ENCODE results near the gene IMP3.

The IMP3 gene

GRCh38 chr15:75625542-75626347 lies 14.3 kb downstream of the IMP3 start, which contains the start of gene SNUPN:
TSS of gene SNUPN (minus strand) at chr15:75625725. CDS start at chr15:75621051, 4,674 bp downstream.
- Mint-ChIP-seq H3K9me3 (no peaks in the 10 kb centered on the region), H3K27me3 (ENCODE audit: low read depth) (no peaks in the 10 kb centered on the region), H3K4me1 (ENCODE audit: low read depth) (peaks cover 27% of the 10 kb centered on the region), H3K27ac (peak within 1 kb of the TSS; percentile 95), H3K4me3 (peak within 1 kb of the TSS; percentile 89), H3K36me3 (ENCODE audit: low read depth) (peaks cover 6% of the 10 kb centered on the region)

GRCh38 chr15:75622505-75622904 lies 17.5 kb downstream of the IMP3 start:
- H3K4me1 Mint-ChIP-seq (ENCODE audit: low read depth), result peaks cover 30% of the 10 kb centered on the region
- no peaks in the 10 kb centered on the region for H3K27me3 Mint-ChIP-seq (ENCODE audit: low read depth)
- no peaks in the 10 kb centered on the region for H3K9me3 Mint-ChIP-seq
- H3K27ac Mint-ChIP-seq, result no peak overlapping the region
- peaks cover 14% of the 10 kb centered on the region for H3K36me3 Mint-ChIP-seq (ENCODE audit: low read depth)
- H3K4me3 Mint-ChIP-seq, result no peak overlapping the region

GRCh38 chr15:75620841-75621391 lies 19.1 kb downstream of the IMP3 start:
- Mint-ChIP-seq H3K27me3 (ENCODE audit: low read depth) (no peaks in the 10 kb centered on the region), H3K27ac (peak overlapping the region; percentile 38), H3K4me1 (ENCODE audit: low read depth) (peaks cover 24% of the 10 kb centered on the region), H3K36me3 (ENCODE audit: low read depth) (peaks cover 24% of the 10 kb centered on the region), H3K4me3 (peak overlapping the region; percentile 54), H3K9me3 (no peaks in the 10 kb centered on the region)

GRCh38 chr15:75620058-75620820 lies 19.8 kb downstream of the IMP3 start:
- no peaks in the 10 kb centered on the region for H3K27me3 Mint-ChIP-seq (ENCODE audit: low read depth)
- H3K9me3 Mint-ChIP-seq, result no peaks in the 10 kb centered on the region
- peaks cover 25% of the 10 kb centered on the region for H3K4me1 Mint-ChIP-seq (ENCODE audit: low read depth)
- H3K4me3 Mint-ChIP-seq, result peak overlapping the region; percentile 54
- H3K27ac Mint-ChIP-seq, result peak overlapping the region; percentile 38
- peaks cover 27% of the 10 kb centered on the region for H3K36me3 Mint-ChIP-seq (ENCODE audit: low read depth)

GRCh38 chr15:75616766-75617165 lies 23.3 kb downstream of the IMP3 start:
- Mint-ChIP-seq H3K27me3 (ENCODE audit: low read depth) (no peaks in the 10 kb centered on the region), H3K27ac (no peak overlapping the region), H3K4me1 (ENCODE audit: low read depth) (peaks cover 18% of the 10 kb centered on the region), H3K9me3 (no peaks in the 10 kb centered on the region), H3K36me3 (ENCODE audit: low read depth) (peaks cover 45% of the 10 kb centered on the region), H3K4me3 (no peak overlapping the region)

- H3K4me3 Mint-ChIP-seq, result peak overlapping the region; percentile 66
- no peaks in the 10 kb centered on the region for H3K27me3 Mint-ChIP-seq (ENCODE audit: low read depth)
- peaks cover 38% of the 10 kb centered on the region for H3K4me1 Mint-ChIP-seq (ENCODE audit: low read depth)
- H3K9me3 Mint-ChIP-seq, result no peaks in the 10 kb centered on the region
- H3K36me3 Mint-ChIP-seq (ENCODE audit: low read depth), result peaks cover 49% of the 10 kb centered on the region
- peak overlapping the region; percentile 94 for H3K27ac Mint-ChIP-seq
Measured at GRCh38 chr15:75606711-75607699, 33.0 kb downstream of the IMP3 start.

GRCh38 chr15:75606026-75606425 lies 34.0 kb downstream of the IMP3 start:
- Mint-ChIP-seq H3K27ac (peak overlapping the region; percentile 94), H3K9me3 (no peaks in the 10 kb centered on the region), H3K27me3 (ENCODE audit: low read depth) (no peaks in the 10 kb centered on the region), H3K4me1 (ENCODE audit: low read depth) (peaks cover 38% of the 10 kb centered on the region), H3K36me3 (ENCODE audit: low read depth) (peaks cover 52% of the 10 kb centered on the region), H3K4me3 (peak overlapping the region; percentile 66)

- H3K4me1 Mint-ChIP-seq (ENCODE audit: low read depth), result peaks cover 28% of the 10 kb centered on the region
- H3K4me3 Mint-ChIP-seq, result no peak overlapping the region
- H3K9me3 Mint-ChIP-seq, result no peaks in the 10 kb centered on the region
- H3K27ac Mint-ChIP-seq, result no peak overlapping the region
- H3K27me3 Mint-ChIP-seq (ENCODE audit: low read depth), result no peaks in the 10 kb centered on the region
- peaks cover 30% of the 10 kb centered on the region for H3K36me3 Mint-ChIP-seq (ENCODE audit: low read depth)
Measured at GRCh38 chr15:75599401-75599800, 40.6 kb downstream of the IMP3 start.

GRCh38 chr15:75598361-75598760 lies 41.7 kb downstream of the IMP3 start:
- no peaks in the 10 kb centered on the region for H3K9me3 Mint-ChIP-seq
- no peak overlapping the region for H3K4me3 Mint-ChIP-seq
- H3K4me1 Mint-ChIP-seq (ENCODE audit: low read depth), result peaks cover 28% of the 10 kb centered on the region
- peak overlapping the region; percentile 87 for H3K27ac Mint-ChIP-seq
- H3K27me3 Mint-ChIP-seq (ENCODE audit: low read depth), result no peaks in the 10 kb centered on the region
- peaks cover 26% of the 10 kb centered on the region for H3K36me3 Mint-ChIP-seq (ENCODE audit: low read depth)

GRCh38 chr15:75597667-75598341 lies 42.2 kb downstream of the IMP3 start:
- H3K27ac Mint-ChIP-seq, result peak overlapping the region; percentile 87
- no peaks in the 10 kb centered on the region for H3K9me3 Mint-ChIP-seq

GRCh38 chr15:75596703-75597345 lies 43.2 kb downstream of the IMP3 start:
- Mint-ChIP-seq H3K27ac (no peak overlapping the region), H3K9me3 (no peaks in the 10 kb centered on the region), H3K4me1 (ENCODE audit: low read depth) (peaks cover 29% of the 10 kb centered on the region), H3K4me3 (peak overlapping the region; percentile 8), H3K27me3 (ENCODE audit: low read depth) (no peaks in the 10 kb centered on the region), H3K36me3 (ENCODE audit: low read depth) (peaks cover 27% of the 10 kb centered on the region)

More at GRCh38 chr15:75597667-75598341, 42.2 kb downstream of the IMP3 start:
- Mint-ChIP-seq H3K36me3 (ENCODE audit: low read depth) (peaks cover 26% of the 10 kb centered on the region), H3K4me1 (ENCODE audit: low read depth) (peaks cover 28% of the 10 kb centered on the region), H3K27me3 (ENCODE audit: low read depth) (no peaks in the 10 kb centered on the region), H3K4me3 (peak overlapping the region; percentile 64)

- H3K4me3 Mint-ChIP-seq, result no peak overlapping the region
Measured at GRCh38 chr15:75594276-75594675, 45.7 kb downstream of the IMP3 start.

More at GRCh38 chr15:75594276-75594675, 45.7 kb downstream of the IMP3 start:
- no peaks in the 10 kb centered on the region for H3K9me3 Mint-ChIP-seq
- H3K36me3 Mint-ChIP-seq (ENCODE audit: low read depth), result peaks cover 22% of the 10 kb centered on the region
- peaks cover 38% of the 10 kb centered on the region for H3K4me1 Mint-ChIP-seq (ENCODE audit: low read depth)
- no peaks in the 10 kb centered on the region for H3K27me3 Mint-ChIP-seq (ENCODE audit: low read depth)
- no peak overlapping the region for H3K27ac Mint-ChIP-seq
